ENCODE measurements around the gene ANKZF1.

GRCh38 chr2:219266886-219267285, 37.3 kb downstream of the ANKZF1 start:
- TF ChIP-seq POLR2AphosphoS5 (IDR thresholded peaks at IDR 0.05; ENCODE audit: borderline replicate concordance, low read depth, low read length) (no peak), EZH2 (IDR thresholded peaks at IDR 0.05) (no peak)
